ENCODE data around the gene LARP4B.

LARP4B gene

GRCh38 chr10:785089-785860 lies 146.2 kb downstream of the LARP4B start:
- ChIA-PET POLR2A (no interaction called here), CTCF (no interaction called here)
- DNase-seq (ENCODE audit: extremely low spot score), result peak; percentile 15
- no peak for TF ChIP-seq CTCF (IDR thresholded peaks at IDR 0.05; ENCODE audit: control extremely low read depth, extremely low read depth, low read depth, missing control alignments)

GRCh38 chr10:784403-785088 lies 147.0 kb downstream of the LARP4B start:
- POLR2A ChIA-PET, result no interaction called here
- CTCF ChIA-PET, result no interaction called here
- peak; percentile 21 for DNase-seq (ENCODE audit: extremely low spot score)

GRCh38 chr10:782751-783648 lies 148.5 kb downstream of the LARP4B start:
- POLR2A ChIA-PET, result no interaction called here
- peak; percentile 8 for DNase-seq (ENCODE audit: extremely low spot score)
- CTCF ChIA-PET, result interaction anchor here (1.1 kb wide), 1 partner anchor 9 kb away, joined by 3 read pairs; no protein-coding TSS in a partner anchor
- TF ChIP-seq CTCF (IDR thresholded peaks at IDR 0.05; ENCODE audit: control extremely low read depth, extremely low read depth, low read depth, missing control alignments), result no peak

More at GRCh38 chr10:784403-785088, 147.0 kb downstream of the LARP4B start:
- TF ChIP-seq CTCF (IDR thresholded peaks at IDR 0.05; ENCODE audit: control extremely low read depth, extremely low read depth, low read depth, missing control alignments), result no peak

- TF ChIP-seq CTCF (IDR thresholded peaks at IDR 0.05; ENCODE audit: control extremely low read depth, extremely low read depth, low read depth, missing control alignments), result no peak
- ChIA-PET CTCF (no interaction called here), POLR2A (no interaction called here)
- no peak for DNase-seq (ENCODE audit: extremely low spot score)
Measured at GRCh38 chr10:780536-781524, 150.7 kb downstream of the LARP4B start.

- DNase-seq (ENCODE audit: extremely low spot score), result no peak
- ChIA-PET POLR2A (no interaction called here), CTCF (no interaction called here)
- no peak for TF ChIP-seq CTCF (IDR thresholded peaks at IDR 0.05; ENCODE audit: control extremely low read depth, extremely low read depth, low read depth, missing control alignments)
Measured at GRCh38 chr10:778626-779330, 152.7 kb downstream of the LARP4B start.
